Myocyte (in vitro differentiated cells): ENCODE measurements around the gene PRSS8. TPM values are rescaled to one million over a fixed set of nuclear protein-coding genes. Genes with fewer than 3 reads are reported as not detected.
"Not testable (repeated sequence)": the region's sequence is repeated elsewhere in the genome, so short reads cannot be mapped to it uniquely, and the experiment has no call there.

Experiments used
- DNase-seq: peaks from one replicate; pipeline ENCODE4 v3.0.0-alpha.2; 2012; ENCODE audit warnings: low read depth
- polyA plus RNA-seq: library from polyadenylated mRNA; unstranded; fragments of >200 nt; gene quantifications from one replicate; pipeline ENCODE4 v1.2.1, GENCODE V29; 2012; ENCODE audit warnings: missing spikeins
- total RNA-seq: library from RNA; depleted of rRNA; stranded (reverse); fragments of >200 nt; gene quantifications from 2 replicates; pipeline ENCODE4 v1.2.3, GENCODE V29; 2014

Gene PRSS8
- 0.08 TPM in 1 of 2 replicates, not detected in the other for total RNA-seq
- not detected for polyA plus RNA-seq

GRCh38 chr16:31135535-31136286 lies at the start of gene PRSS8:
PRSS8 (minus strand) TSS chr16:31135727; CDS start chr16:31135498, 229 bp downstream.
- no peak for DNase-seq

- no peak for DNase-seq
Observed at GRCh38 chr16:31184888-31185287, 49.4 kb upstream of the PRSS8 start.

GRCh38 chr16:31183432-31184428 lies 48.2 kb upstream of the PRSS8 start:
- no peak for DNase-seq

- DNase-seq: no peak
Observed at GRCh38 chr16:31182391-31182790, 46.9 kb upstream of the PRSS8 start.

- no peak for DNase-seq
Observed at GRCh38 chr16:31181102-31181830, 45.7 kb upstream of the PRSS8 start.

- DNase-seq: peak; percentile 89
Observed at GRCh38 chr16:31179747-31180459, 44.4 kb upstream of the PRSS8 start, which contains the start of gene FUS. FUS (plus strand) TSS chr16:31180139; CDS start chr16:31180215, 76 bp downstream.

- DNase-seq: no peak
Observed at GRCh38 chr16:31179219-31179746, 43.8 kb upstream of the PRSS8 start.

- peak; percentile 98 for DNase-seq
Observed at GRCh38 chr16:31177136-31177535, 41.6 kb upstream of the PRSS8 start.

- DNase-seq: not testable (repeated sequence)
Observed at GRCh38 chr16:31170048-31170447, 34.5 kb upstream of the PRSS8 start.

- no peak for DNase-seq
Observed at GRCh38 chr16:31168848-31169247, 33.3 kb upstream of the PRSS8 start.

- no peak for DNase-seq
Observed at GRCh38 chr16:31167315-31167714, 31.8 kb upstream of the PRSS8 start.

- no peak for DNase-seq
Observed at GRCh38 chr16:31157136-31157535, 21.6 kb upstream of the PRSS8 start.

- not testable (repeated sequence) for DNase-seq
Observed at GRCh38 chr16:31150976-31151375, 15.4 kb upstream of the PRSS8 start.

- DNase-seq: no peak
Observed at GRCh38 chr16:31149894-31150890, 14.7 kb upstream of the PRSS8 start, which contains the start of gene PRSS36. PRSS36 (minus strand) TSS chr16:31150066; CDS start chr16:31150035, 31 bp downstream.

- no peak for DNase-seq
Observed at GRCh38 chr16:31149332-31149731, 13.8 kb upstream of the PRSS8 start.

GRCh38 chr16:31148896-31149295 lies 13.4 kb upstream of the PRSS8 start:
- DNase-seq: no peak

GRCh38 chr16:31148281-31148728 lies 12.8 kb upstream of the PRSS8 start:
- DNase-seq: no peak

- no peak for DNase-seq
Observed at GRCh38 chr16:31147574-31147973, 12.0 kb upstream of the PRSS8 start.
